Measurements from ENCODE around the gene STK39.

GRCh38 chr2:168166902-168167510, 80.4 kb downstream of the STK39 start:
- TF ChIP-seq POLR2A (IDR thresholded peaks at IDR 0.05) (no peak), CTCF (IDR thresholded peaks at IDR 0.05) (no peak)

Data from heart left ventricle (tissue), 13 donors.